ENCODE data around the gene DUOXA1.

Gene DUOXA1, protein sequence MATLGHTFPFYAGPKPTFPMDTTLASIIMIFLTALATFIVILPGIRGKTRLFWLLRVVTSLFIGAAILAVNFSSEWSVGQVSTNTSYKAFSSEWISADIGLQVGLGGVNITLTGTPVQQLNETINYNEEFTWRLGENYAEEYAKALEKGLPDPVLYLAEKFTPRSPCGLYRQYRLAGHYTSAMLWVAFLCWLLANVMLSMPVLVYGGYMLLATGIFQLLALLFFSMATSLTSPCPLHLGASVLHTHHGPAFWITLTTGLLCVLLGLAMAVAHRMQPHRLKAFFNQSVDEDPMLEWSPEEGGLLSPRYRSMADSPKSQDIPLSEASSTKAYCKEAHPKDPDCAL

DNA sequence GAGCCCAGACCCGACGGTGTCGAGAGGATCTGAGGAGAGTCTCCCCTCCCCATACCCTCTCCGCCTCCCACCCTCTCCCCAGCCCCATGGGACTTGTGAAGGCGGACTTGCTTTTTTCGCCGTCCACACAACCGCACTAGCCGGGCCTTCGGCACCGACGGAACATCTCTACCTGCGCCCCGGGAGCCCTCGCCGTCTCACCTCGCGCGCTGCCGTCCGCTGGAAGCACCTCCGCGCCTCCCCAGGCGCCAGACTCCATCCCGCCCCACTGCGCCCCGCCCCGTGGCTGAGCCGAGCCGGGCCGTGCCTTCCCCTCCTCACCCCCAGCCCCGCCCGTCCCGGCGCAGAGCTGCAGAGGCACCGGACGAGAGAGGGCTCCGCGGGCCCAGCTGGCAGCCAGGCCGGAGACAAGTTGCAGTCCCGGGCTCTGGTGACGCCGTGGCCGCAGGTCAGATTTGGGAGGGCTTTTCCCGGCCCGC, at the start of gene DUOXA1, which contains the start of gene DUOX1:
Gene DUOXA1 (minus strand): TSS at position 229 of the 479 bp plus-strand sequence. CDS start 6,865 bp downstream, outside the sequence.
Gene DUOX1 (plus strand): TSS at position 344 of the 479 bp plus-strand sequence. CDS start 1,973 bp downstream, outside the sequence.
- peak; percentile 37 for DNase-seq

DNA sequence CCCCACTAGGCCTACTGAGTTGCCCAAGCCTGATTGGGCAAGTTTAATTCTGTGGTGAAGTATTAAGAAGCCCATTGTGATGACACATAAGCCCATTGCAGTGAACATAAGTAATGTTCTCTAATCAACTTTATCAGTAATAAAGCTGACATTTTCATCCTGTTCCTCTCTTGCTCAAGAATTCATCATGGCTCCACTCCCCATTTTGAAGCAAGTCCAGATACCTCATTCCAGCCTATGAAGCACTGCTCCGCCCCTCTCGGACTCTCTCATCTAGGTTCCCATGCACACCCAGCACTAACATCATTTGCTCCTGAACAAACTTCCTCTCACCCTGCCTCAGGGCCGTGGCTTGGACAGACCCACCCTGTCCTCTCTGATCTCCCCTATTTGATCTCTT, 47.6 kb upstream of the DUOXA1 start:
- no peak for DNase-seq

DNA sequence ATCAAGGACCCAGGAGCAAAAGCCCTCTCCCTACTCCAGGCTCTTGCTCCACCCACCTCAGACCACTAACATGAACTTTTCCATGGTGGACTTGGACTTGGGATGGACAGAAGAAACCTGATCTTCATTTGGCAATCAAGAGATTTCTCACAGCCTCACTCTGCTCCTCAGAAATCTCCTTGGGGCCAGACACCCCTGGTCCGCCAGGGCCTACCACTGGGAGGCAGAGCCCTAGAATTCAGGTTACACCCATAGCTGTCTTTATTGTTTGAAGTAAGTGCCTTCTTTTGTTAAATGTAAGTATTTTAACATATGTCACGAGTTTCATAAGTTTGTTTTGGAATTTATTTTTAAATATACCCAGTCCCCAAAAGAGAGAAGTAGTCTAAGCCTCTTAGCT, 44.9 kb upstream of the DUOXA1 start:
- DNase-seq = no peak

DNA sequence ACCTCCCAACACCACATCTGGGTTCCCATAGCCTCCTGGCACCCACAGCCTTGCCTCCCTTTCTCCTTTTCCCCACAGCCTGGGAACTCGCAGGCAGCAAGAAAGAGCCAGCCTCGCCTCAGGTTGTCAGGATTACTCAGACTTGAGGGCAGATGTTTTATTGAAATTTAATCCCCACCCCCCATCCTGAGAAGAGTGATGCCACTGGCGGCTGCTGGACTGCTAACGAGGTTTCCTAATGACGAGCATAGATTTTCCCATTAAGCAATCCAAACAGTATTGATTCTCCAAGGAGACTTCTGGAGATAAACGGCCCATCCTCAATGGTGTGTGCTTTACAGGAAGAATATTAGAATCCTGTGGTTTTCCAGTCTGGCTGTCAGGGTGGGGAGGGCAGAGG, 44.4 kb upstream of the DUOXA1 start:
- DNase-seq = no peak

DNA sequence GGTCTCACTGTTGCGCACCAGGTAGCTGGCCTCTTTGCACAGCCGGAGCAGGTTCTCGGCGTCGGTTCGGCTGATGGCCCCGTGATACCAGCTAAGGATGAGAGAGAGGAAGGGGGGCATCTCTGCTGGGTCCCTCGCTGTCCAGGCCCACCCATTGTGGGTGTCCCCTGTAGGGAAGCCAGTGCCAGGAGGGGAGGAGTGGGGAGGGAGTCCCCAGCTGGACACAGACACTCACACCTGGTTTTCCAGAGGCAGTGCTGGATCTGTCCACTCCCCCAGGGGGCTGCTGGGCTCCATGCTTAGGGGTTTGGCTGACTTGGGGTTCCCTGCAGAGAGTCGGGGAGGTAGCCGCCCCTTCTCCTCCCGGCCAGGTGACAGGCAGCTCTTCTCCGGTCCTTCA, 42.2 kb upstream of the DUOXA1 start:
- no peak for DNase-seq

DNA sequence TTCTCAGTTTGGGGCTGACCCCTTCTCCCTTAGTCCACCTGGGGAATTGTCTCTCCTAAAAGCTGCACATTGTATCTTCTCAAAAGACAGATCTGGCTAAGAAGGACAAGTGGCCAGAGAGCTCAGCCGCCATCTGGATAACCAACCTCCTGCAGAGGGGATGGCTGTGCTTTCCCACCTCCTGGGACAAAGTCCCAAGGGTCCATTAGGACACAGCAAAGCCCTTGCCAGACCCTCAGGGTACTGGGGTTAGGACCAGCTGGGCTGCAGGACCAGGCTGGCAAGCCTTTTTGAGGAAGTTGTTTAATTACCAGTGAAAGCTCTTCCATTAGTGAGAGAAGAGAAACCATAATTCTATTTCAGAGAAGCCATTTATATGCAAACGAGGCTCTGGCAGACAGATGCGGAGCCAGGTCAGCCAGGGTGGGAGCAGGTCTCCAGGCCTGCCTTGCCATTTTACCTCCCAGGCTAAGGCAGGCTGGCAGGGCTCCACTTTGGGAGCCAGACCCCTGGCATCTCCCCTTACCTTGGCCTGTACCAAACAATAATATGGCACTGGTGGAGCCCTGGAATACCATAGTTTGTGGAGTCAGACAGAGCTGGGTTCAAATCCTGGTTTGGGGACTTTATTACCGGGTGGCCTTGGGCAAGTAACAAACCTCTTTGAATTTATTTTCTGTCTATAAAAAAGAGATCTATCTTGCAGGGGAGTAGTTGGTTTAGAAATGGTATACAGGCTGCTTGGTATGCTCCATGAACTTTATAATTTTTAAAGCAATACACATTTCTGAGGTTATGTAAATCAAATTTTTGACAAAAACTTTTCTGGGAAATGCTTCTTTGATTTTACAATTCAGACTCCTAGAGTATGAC, 40.2 kb upstream of the DUOXA1 start:
- DNase-seq = no peak

DNA sequence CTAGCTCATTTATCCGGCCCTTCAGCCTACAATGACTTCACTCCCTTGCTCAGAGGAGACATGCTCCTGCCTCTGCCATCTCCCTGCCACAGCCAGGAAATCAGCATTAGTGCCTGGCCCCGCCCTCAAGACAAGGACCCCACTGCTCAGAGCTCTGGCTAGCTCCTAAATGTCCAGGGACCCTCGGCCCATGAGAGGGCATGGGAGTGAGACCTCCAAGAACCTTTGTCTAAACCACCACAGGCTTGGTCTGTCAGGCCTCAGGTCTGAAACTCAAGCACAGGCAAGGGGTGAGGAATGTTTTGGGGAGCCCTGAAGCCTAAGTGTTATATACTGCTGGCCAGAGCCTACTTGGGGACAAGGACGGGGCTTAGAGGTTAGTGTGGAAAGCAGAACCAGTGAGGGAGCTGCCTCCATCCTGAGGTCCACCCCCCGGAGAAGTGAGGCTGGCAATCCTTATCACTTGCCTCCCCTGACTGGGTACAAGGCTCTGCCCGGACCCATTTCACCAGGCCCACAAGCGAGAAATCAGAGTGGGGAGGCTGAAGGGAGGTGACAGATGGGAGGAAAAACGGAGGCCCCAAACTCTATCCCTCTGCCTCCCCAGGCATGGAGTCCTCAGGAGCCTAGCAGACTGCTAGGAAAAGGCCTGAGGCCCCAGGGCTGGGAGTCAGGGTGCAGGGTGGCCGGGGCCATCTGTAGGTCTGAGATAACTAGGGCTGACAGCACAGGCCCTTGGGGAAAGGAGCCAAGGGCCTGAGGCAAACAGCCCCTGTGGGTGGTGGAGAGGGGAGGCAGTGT, 39.3 kb upstream of the DUOXA1 start:
- peak; percentile 69 for DNase-seq

DNA sequence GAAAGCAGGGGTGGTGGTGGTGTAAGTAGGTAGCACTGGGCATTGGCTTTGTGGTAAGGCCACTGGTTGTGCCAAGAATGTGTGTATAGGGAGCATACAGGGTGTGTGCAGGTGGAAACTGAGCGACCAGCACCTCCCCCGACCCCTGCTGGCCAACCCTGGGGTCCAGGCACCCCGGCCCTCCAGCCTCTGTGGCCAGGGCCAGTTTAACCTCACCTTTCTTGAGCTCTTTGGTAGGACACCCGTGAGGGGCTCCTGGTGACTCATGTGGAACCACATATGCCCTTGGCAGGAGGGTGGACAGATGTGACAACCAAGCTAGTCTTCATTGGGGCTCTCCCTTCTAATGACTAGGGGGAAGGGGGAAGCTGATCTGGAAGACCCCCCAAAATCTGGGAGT, 38.6 kb upstream of the DUOXA1 start:
- no peak for DNase-seq

DNA sequence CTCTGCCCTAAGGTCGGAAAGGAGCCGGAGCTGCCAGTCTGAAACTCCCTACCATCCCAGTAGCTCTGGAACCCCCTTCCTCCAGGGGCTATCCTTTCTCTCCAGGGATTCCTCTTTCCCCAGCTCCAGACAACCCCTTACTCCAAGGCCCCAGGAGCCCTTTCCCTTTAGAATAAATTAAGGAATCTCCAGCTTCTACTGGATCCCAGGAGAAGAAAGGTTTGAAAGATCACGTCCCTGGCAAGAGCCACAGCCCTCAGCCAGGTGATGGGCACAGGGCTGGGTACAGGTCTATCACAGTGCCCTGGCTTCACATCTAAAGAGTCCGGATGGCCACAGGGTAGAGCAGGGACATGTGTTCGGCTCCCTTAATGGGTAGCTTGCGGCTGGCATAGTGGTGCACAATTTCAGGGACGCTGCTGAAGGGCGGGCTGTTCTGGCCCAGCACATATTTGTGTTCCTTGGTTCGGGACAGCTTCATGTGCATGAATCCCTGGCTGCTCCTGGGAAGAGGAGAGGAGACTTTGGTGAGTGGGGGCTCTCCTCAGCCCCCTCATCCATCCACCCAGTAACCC, 38.0 kb upstream of the DUOXA1 start:
- DNase-seq = no peak

DNA sequence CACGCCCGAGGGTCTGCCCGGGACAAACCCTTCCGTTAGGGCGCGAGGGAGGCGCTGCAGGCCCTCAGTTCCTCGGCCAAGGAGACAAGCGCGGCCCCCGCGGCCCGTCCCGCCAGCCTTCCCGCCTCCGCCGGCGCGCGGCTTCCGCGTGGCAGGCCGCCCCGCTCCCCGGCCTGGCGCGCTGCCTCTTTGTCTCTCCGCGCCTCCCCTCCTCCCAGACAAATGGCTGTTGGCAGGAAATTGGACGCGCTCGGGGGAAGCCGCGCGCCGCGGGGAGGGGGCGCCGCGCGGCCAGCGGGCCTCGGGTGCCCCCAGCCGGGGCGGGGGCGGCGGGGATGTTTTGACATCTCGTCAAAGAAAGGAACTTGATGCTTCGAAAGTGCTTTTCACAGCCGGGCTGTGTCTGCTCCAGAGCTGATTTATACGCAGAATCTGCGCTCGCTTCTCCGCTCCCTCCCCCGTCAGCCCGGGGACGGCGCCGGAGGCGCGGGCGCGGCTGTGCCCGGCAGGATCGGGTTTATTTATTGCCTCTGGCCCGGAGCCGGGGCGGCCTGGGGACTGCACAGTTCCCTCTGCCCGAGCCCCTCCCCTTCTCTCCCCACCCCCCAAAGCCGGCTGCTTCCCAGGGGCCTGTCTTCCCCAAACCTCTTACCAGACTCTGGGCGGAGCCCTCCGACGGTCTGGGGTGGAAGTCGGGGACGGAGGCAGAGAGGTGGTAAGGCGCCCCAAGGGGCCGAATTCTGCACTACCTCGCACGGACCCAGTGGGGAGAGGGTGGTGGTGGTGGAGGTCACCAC, 37.4 kb upstream of the DUOXA1 start:
- DNase-seq = peak; percentile 97

DNA sequence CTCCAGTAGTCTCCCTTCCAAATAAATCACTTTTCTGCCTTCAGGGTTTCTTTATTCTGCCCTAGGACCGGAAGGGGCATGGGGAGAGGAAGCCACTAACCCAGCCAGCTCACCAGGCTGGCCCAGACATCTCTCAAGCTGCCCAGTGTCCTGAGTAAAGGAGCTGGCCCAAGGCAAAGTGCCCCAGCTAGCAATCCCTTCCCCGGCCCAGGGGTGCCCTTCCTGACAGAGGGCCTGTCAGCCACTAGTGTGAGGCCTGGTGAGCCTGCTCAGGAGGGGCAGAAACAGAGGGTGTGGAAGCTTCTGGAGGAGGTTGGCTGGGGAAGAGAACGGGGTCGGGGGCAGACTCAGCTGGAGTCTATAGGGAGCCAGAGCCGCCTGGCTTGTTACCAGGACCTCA, 35.9 kb upstream of the DUOXA1 start:
- no peak for DNase-seq

DNA sequence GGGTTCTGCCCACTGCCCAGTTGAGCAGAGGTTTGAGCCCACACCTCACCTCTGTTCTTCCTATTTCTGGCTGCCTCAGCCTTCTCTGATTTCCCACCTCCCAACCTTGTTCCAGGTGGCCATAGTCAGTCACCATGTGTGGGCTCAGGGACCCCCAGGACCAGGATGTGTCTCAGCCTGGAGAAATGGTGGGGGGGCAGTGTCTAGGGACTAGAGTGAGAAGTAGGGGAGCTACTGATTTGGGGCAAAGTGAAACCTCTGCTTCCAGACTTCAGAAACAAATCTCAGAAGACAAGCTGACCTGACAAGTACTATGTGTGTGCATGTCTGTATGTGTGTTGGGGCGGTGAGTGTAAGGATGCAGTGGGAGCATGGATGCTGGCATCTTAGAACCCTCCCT, 35.2 kb upstream of the DUOXA1 start:
- no peak for DNase-seq

DNA sequence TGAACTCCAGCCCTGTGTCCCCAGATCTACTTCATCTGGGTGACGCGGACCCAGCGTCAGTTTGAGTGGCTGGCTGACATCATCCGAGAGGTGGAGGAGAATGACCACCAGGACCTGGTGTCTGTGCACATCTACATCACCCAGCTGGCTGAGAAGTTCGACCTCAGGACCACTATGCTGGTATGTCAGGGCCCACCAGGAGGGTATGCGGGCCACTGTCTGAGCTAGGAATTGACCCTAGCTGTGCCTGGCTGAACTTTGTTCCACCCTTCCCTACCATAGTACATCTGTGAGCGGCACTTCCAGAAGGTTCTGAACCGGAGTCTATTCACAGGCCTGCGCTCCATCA, 33.8 kb upstream of the DUOXA1 start:
- no peak for DNase-seq

DNA sequence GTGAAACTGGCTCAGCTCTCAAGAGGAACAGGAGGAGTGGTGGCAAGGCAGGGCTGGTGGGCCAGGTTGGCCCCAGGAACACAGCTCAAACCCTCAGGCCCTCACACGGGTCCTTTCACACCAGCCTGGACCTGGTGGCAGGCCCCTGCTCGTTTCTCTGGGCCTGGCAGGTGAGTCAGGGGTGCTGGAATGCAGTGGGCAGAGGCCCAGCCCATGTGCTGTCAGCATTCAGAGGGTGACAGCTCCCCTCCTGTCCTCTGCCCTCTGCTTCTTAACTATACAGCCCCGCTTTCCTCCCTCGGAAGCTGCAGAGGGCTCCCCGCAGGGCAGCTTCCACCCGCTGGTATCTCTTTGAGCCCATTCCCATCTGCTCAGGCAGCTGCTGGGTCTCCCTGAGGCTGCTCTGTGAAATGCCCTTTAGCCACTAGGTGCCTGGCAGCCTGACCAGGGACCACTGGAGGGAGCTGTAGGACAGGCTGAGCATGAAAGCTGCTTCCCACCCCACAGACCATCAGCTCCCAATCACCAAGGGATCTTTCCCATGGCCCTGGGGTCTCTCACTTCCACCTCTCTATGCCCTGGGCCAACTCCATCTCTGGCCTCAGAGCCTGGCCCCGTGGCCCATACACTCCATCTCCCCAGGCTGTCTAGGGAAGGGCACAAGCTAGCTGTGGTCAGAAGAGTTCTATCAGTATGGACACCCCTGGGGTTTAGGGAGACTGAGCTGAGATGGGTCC, 33.3 kb upstream of the DUOXA1 start:
- DNase-seq = peak; percentile 90

DNA sequence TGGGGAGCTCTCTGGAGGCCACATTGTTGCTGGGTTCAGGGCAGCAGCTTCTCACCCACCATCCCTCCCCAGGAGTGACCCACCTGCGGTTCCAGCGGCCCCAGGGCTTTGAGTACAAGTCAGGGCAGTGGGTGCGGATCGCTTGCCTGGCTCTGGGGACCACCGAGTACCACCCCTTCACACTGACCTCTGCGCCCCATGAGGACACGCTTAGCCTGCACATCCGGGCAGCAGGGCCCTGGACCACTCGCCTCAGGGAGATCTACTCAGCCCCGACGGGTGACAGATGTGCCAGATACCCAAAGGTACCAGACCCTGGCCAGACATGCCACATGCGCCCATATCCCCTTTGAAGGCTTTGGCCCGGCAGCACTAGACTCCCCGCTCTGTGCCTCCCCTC, 32.0 kb upstream of the DUOXA1 start:
- DNase-seq = no peak

DNA sequence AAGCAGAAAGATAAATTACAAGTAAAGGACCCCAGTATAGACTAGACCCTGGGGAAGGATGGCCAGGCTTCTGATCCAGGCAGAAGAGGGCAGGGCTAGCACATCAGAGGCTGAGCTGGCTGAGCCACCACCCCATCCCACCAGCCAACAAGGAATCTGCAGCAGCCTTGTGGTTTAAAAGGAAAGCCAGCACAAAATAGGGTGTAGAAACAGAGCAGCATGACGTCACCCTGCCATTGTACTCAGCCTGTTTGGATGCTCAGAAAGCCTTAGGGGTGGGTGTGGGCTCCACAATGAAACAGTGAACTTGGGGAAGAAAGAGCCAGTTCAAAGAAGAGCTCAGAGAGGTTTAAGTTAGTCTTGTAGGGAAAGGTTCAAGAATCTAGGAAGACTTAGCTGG, 28.3 kb upstream of the DUOXA1 start:
- DNase-seq = no peak

DNA sequence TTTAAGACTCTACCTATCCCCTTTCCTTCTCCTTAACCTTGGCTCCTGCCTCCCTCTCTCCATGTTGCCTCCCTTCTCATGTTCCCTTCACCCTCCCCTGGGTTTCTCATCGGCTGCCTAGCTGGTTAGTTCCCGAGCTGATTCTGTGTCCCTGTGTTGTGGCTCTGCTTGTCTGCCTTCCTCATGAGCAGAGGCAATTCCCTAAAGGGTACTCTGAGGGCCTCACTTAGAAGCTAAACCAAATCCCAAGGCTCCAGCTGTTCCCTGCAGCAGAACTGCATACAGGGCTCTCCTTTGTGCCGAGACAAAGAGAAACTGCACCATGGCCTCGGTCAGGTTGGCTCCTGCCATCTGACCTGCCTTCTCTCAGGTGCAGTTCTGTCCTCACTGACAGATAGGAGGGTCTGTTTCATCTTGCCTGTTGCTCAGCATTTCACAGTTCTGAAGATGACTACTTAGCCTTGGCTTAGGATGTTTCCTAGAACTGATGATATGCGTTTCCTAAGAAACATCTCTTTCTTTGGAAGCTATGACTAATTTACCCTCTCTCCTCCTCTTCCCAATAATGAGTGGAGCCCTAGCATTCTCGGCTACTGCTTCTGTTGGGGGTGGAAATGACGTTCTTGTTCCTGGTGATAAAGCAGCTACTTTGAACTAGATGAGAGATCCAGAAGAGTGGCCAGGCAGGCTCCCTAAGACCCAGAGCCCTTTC, 27.2 kb upstream of the DUOXA1 start:
- no peak for DNase-seq

DNA sequence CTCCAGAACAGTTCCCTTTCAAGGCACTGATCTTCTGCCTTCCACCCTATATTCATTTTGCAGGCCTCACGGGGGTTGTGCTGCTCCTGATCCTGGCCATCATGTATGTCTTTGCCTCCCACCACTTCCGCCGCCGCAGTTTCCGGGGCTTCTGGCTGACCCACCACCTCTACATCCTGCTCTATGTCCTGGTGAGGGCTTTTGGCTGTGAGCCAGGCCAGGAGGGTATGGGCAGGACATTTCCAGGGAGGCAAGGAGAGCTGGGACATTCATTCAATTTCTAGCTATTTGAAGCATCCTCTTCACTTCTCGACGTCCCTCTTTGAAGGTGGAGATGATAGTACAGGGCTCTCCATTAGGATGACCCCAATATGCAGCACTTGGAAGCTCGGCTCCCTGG, 26.1 kb upstream of the DUOXA1 start:
- no peak for DNase-seq

DNA sequence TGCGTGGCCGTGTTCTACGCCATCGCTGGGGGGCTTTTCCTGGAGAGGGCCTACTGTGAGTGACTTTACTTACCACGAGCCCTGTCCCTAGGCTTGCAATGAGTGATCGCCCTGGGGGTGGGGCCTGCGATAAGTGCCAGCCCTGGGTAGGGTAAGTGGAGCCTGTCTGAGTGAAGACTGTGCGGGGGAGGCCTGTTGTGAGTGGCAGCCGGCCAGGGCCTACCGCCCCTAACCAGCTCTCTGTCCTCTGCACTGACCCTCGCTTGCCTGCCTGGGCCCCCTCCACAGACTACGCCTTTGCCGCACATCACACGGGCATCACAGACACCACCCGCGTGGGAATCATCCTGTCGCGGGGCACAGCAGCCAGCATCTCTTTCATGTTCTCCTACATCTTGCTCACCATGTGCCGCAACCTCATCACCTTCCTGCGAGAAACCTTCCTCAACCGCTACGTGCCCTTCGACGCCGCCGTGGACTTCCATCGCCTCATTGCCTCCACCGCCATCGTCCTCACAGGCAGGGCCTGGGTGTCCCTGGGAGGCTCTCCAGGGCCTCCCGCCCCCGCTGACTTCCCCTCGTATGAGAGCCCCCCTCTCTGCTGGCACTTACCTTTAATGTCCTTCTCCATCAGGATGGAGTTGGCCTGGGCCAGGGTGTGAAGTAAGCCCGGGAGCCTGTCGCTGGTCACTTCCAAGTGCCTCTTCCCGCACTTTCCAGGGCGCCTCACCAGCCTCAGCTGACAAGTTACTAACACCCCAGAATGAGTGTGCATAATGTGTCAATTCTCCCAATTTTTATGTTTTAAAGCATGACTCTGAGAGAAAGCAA, 22.5 kb upstream of the DUOXA1 start:
- DNase-seq = no peak

DNA sequence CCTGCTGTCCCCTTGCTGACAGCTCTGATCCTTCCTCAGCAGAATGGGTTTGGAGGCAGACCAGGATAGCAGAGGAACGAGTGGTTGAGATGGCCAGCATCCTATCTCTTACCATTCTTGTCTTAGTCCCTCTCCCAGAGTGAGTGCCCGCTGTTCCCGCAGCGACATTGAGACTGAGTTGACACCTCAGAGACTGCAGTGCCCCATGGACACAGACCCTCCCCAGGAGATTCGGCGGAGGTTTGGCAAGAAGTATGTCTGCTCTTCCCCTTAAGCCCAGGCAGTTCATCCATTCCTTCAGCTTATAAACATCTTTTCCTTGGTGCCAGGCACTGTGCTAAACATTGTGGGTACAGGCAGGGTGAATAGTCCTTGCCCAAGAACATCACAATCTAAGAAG, 21.3 kb upstream of the DUOXA1 start:
- no peak for DNase-seq
